ENCODE results near the gene BORCS6.

DNA sequence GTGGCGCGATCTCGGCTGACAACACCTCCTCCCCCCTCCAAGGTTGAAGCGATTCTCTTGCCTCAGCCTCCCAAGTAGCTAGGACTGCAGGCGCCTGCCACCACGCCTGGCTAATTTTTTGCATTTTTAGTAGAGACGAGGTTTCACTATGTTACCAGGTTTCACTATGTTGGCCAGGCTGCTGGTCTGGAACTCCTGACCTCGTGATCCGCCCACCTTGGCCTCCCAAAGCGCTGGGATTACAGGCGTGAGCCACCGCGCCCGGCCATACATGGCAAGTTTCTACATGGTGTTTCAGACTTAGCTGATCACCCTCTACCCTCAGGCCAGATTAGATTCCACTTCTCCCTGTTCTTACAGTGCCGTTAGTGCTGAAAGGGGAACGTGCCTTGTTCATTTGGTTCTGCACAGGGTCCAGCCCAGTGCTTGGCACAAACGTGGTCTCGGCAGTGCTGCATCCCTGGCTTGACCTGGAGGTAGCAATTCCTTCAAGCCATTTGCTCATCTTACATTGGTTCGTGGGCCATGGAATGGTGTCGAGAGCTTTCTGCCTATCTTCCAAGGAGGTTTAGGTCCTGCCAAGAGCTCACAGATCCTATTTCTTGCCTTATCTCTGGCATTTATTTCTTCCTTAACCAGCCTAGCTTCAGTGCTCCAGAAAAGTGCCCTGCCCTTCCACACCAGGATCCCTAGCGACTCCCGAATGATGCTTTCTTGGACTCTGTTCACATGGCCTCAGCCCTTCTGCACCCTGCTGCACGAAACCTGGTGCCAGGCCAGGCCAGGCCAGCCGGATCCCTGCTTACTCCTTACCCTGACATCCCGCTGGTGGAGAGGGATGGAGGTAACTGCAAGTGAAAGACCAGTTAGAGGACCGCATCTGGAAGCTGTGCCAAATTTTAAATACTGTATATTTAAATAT, 35.2 kb upstream of the BORCS6 start:
- TF ChIP-seq, protein P1, sequence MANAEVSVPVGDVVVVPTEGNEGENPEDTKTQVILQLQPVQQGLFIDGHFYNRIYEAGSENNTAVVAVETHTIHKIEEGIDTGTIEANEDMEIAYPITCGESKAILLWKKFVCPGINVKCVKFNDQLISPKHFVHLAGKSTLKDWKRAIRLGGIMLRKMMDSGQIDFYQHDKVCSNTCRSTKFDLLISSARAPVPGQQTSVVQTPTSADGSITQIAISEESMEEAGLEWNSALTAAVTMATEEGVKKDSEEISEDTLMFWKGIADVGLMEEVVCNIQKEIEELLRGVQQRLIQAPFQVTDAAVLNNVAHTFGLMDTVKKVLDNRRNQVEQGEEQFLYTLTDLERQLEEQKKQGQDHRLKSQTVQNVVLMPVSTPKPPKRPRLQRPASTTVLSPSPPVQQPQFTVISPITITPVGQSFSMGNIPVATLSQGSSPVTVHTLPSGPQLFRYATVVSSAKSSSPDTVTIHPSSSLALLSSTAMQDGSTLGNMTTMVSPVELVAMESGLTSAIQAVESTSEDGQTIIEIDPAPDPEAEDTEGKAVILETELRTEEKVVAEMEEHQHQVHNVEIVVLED (CRISPR knock-in tag; IDR thresholded peaks at IDR 0.05), result no peak
- TF ChIP-seq RBM15 (IDR thresholded peaks at IDR 0.05; ENCODE audit: insufficient read depth, low read length), result no peak
- TF ChIP-seq, protein P2, sequence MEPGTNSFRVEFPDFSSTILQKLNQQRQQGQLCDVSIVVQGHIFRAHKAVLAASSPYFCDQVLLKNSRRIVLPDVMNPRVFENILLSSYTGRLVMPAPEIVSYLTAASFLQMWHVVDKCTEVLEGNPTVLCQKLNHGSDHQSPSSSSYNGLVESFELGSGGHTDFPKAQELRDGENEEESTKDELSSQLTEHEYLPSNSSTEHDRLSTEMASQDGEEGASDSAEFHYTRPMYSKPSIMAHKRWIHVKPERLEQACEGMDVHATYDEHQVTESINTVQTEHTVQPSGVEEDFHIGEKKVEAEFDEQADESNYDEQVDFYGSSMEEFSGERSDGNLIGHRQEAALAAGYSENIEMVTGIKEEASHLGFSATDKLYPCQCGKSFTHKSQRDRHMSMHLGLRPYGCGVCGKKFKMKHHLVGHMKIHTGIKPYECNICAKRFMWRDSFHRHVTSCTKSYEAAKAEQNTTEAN (CRISPR knock-in tag; IDR thresholded peaks at IDR 0.05), result no peak
- TF ChIP-seq, protein P3, sequence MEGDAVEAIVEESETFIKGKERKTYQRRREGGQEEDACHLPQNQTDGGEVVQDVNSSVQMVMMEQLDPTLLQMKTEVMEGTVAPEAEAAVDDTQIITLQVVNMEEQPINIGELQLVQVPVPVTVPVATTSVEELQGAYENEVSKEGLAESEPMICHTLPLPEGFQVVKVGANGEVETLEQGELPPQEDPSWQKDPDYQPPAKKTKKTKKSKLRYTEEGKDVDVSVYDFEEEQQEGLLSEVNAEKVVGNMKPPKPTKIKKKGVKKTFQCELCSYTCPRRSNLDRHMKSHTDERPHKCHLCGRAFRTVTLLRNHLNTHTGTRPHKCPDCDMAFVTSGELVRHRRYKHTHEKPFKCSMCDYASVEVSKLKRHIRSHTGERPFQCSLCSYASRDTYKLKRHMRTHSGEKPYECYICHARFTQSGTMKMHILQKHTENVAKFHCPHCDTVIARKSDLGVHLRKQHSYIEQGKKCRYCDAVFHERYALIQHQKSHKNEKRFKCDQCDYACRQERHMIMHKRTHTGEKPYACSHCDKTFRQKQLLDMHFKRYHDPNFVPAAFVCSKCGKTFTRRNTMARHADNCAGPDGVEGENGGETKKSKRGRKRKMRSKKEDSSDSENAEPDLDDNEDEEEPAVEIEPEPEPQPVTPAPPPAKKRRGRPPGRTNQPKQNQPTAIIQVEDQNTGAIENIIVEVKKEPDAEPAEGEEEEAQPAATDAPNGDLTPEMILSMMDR (IDR thresholded peaks at IDR 0.05 in 2 of 3, conservative IDR thresholded peaks at IDR 0.05 in 1 of 3; ENCODE audit: insufficient read depth in 2 of 3, low read depth in 1 of 3, low read length in 3 of 3), result no peak
